ENCODE results near the gene CCR6. TPM values are rescaled to one million over a fixed set of nuclear protein-coding genes. Genes with fewer than 3 reads are reported as not detected.

CCR6 gene
- total RNA-seq, 1 experiment from 2014 or later: not detected

- no TSS peak for BruUV-seq (replicated peaks)
- no peaks in the 10 kb centered on the region for H3K36me3 Mint-ChIP-seq (ENCODE audit: insufficient read depth, unreplicated experiment)
- no peaks in the 10 kb centered on the region for H3K9me3 Mint-ChIP-seq (ENCODE audit: unreplicated experiment)
- Histone ChIP-seq H3K9me3 (no peaks in the 10 kb centered on the region), H3K27me3 (replicated peaks; ENCODE audit: control insufficient read depth, insufficient read depth, low read length) (no peaks in the 10 kb centered on the region), H3K36me3 (ENCODE audit: control insufficient read depth, insufficient read depth, low read length) (no peaks in the 10 kb centered on the region), H3K4me3 (ENCODE audit: low read depth, low read length) (no peak overlapping the region), H3K4me1 (no peaks in the 10 kb centered on the region)
- H3K4me1 Mint-ChIP-seq (ENCODE audit: low read depth, unreplicated experiment): no peaks in the 10 kb centered on the region
- peaks cover 3% of the 10 kb centered on the region for H3K27me3 Mint-ChIP-seq (ENCODE audit: insufficient read depth, unreplicated experiment)
- H3K27ac Mint-ChIP-seq (ENCODE audit: unreplicated experiment): no peak overlapping the region
- no peak overlapping the region for H3K4me3 Mint-ChIP-seq (ENCODE audit: unreplicated experiment)
- DNase-seq: no peak
- intact Hi-C loops (cut with micrococcal nuclease; ENCODE audit: unreplicated experiment): no loop called here
- POLR2A ChIA-PET: no interaction called here
- TF ChIP-seq CTCF (IDR thresholded peaks at IDR 0.05; ENCODE audit: insufficient read depth in 1 of 2, low read depth in 1 of 2, low read length in 1 of 2, severe bottlenecking in 1 of 2, unreplicated experiment in 1 of 2): no peak
- CTCF ChIA-PET: no interaction called here
Observed at GRCh38 chr6:167154895-167155294, 32.0 kb downstream of the CCR6 start.

DNA sequence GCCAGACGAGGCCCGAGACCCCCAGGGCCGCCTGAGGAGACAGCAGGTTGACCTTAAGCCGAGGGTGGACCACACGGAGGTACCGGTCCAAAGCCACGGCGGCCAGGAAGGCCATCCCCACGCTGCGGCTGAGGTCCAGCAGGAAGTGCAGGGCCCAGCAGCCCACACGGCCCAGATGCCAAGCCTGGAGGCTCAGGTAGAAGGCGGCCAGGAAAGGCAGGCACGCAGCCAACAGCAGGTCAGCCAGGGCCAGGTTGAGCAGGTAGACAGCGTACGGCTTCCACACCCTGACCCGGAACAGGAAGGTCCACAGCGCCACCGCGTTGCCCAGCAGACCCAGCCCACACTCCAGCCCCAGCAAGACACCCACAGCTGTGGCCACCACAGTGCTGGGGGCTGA, 34.5 kb downstream of the CCR6 start:
- Histone ChIP-seq H3K4me3 (ENCODE audit: low read depth, low read length) (no peak overlapping the region), H3K9me3 (no peaks in the 10 kb centered on the region), H3K36me3 (ENCODE audit: control insufficient read depth, insufficient read depth, low read length) (no peaks in the 10 kb centered on the region), H3K4me1 (0 out of 2 replicates have a peak, but pooled peaks cover 4% of the 10 kb centered on the region), H3K27me3 (replicated peaks; ENCODE audit: control insufficient read depth, insufficient read depth, low read length) (no peaks in the 10 kb centered on the region)
- no peak overlapping the region for H3K27ac Mint-ChIP-seq (ENCODE audit: unreplicated experiment)
- DNase-seq: no peak
- no peak for TF ChIP-seq CTCF (IDR thresholded peaks at IDR 0.05; ENCODE audit: insufficient read depth in 1 of 2, low read depth in 1 of 2, low read length in 1 of 2, severe bottlenecking in 1 of 2, unreplicated experiment in 1 of 2)
- intact Hi-C loops (cut with micrococcal nuclease; ENCODE audit: unreplicated experiment): no loop called here
- H3K27me3 Mint-ChIP-seq (ENCODE audit: insufficient read depth, unreplicated experiment): peaks cover 5% of the 10 kb centered on the region
- peaks cover 5% of the 10 kb centered on the region for H3K4me1 Mint-ChIP-seq (ENCODE audit: low read depth, unreplicated experiment)
- ChIA-PET CTCF (no interaction called here), POLR2A (no interaction called here)
- H3K4me3 Mint-ChIP-seq (ENCODE audit: unreplicated experiment): no peak overlapping the region
- H3K9me3 Mint-ChIP-seq (ENCODE audit: unreplicated experiment): no peaks in the 10 kb centered on the region
- no TSS peak for BruUV-seq (replicated peaks)
- H3K36me3 Mint-ChIP-seq (ENCODE audit: insufficient read depth, unreplicated experiment): peaks cover 4% of the 10 kb centered on the region

GRCh38 chr6:167157863-167158262, 35.0 kb downstream of the CCR6 start, which contains the start of gene GPR31:
TSS of gene GPR31 (minus strand) at chr6:167157980. CDS start at chr6:167157831, 149 bp downstream.
- intact Hi-C loops (cut with micrococcal nuclease; ENCODE audit: unreplicated experiment): no loop called here
- H3K9me3 ChIP-seq: no peaks in the 10 kb centered on the region
- Mint-ChIP-seq H3K9me3 (ENCODE audit: unreplicated experiment) (no peaks in the 10 kb centered on the region), H3K36me3 (ENCODE audit: insufficient read depth, unreplicated experiment) (peaks cover 6% of the 10 kb centered on the region), H3K4me3 (ENCODE audit: unreplicated experiment) (no peak within 1 kb of the TSS), H3K27me3 (ENCODE audit: insufficient read depth, unreplicated experiment) (peaks cover 5% of the 10 kb centered on the region), H3K4me1 (ENCODE audit: low read depth, unreplicated experiment) (peaks cover 9% of the 10 kb centered on the region), H3K27ac (ENCODE audit: unreplicated experiment) (no peak within 1 kb of the TSS)
- H3K36me3 ChIP-seq (ENCODE audit: control insufficient read depth, insufficient read depth, low read length): no peaks in the 10 kb centered on the region
- ChIA-PET POLR2A (no interaction called here), CTCF (no interaction called here)
- no peak within 1 kb of the TSS for H3K4me3 ChIP-seq (ENCODE audit: low read depth, low read length)
- 0 out of 2 replicates have a peak, but pooled peaks cover 7% of the 10 kb centered on the region for H3K4me1 ChIP-seq
- no peak for TF ChIP-seq CTCF (IDR thresholded peaks at IDR 0.05; ENCODE audit: insufficient read depth in 1 of 2, low read depth in 1 of 2, low read length in 1 of 2, severe bottlenecking in 1 of 2, unreplicated experiment in 1 of 2)
- H3K27me3 ChIP-seq (replicated peaks; ENCODE audit: control insufficient read depth, insufficient read depth, low read length): no peaks in the 10 kb centered on the region
- no peak for DNase-seq
- no TSS peak for BruUV-seq (replicated peaks)

Data from Caco-2 (cell line).